ENCODE measurements around the gene CRMP1.
A peak's percentile ranks its signal among the peaks of the same experiment; 100 is the strongest.
"Not testable (repeated sequence)": the region's sequence is repeated elsewhere in the genome, so short reads cannot be mapped to it uniquely, and the experiment has no call there.

Gene CRMP1

GRCh38 chr4:5852523-5853202, 40.2 kb downstream of the CRMP1 start:
- no peak for DNase-seq

DNA sequence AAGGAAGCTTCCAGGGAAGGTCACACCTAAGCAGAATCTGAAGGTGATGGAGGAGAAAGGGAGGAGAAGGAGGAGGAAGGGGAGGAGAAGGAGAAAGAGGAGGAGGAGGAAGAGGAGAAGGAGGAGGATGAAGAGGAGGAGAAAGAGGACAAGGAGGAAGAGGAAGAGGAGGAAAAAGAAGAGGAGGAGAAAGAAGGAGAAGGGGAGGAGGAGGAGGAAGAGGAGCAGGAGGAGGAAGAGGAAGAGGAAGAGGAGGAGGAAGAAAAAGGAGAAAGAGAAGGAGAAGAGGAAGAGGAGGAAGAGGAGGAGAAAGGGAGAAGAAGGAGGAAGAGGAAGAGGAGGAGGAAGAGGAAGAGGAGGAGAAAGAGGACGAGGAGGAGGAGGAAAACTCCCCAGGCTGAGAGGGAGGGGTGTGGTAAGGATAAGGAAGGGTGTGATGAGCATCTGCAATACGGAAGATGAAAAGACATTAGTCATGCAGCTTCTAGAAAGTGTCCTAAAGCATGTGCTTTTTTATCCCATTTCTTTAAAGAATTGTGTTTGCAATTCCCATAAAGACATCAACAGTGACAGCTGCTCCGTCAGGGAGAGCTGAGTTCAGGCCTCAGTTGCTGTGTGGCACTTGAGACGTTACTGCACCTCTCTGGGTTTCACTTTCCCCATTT, 41.1 kb downstream of the CRMP1 start:
- DNase-seq: no peak

DNA sequence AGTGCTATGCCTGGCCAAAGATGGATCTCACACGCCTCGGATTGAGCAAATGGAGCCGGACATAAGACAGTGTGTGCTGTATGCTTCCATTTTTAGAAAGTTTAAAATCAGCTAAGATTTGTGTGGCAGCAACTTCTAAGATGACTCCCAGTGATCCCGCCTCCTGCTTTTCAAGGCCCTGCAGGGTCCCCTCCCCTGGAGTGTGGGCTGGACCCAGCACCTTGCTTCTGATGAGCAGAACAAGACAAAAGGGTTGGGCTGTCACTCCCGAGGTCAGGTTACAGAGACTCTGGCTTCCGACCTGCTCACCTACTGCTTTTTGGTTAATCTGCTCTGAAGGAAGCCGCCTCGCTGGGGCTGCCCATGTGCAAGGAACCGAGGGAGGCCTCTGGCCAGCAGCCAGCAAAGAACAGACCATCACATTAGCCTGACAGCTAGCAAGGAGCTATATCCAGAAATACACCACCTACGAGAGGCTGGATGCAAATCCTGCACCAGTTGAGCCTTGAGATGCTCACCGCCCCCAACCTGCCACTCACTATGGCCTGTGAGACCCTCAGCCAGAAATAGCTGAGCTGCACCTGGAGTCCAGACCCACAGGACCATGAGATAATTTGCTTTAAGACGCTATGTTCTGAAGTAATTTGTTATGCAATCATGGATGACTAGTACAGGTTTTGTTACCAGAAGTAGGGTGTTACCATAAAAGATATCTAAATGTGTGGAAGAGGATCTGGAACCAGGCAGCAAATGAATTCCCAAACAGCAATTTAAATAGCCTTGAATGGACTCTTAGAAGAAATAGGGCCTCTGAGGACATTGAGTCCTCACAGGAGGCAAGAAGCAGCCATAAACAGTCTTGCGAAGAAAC, 47.6 kb downstream of the CRMP1 start:
- no peak for DNase-seq

GRCh38 chr4:5843573-5844530, 49.0 kb downstream of the CRMP1 start:
- DNase-seq: no peak

DNA sequence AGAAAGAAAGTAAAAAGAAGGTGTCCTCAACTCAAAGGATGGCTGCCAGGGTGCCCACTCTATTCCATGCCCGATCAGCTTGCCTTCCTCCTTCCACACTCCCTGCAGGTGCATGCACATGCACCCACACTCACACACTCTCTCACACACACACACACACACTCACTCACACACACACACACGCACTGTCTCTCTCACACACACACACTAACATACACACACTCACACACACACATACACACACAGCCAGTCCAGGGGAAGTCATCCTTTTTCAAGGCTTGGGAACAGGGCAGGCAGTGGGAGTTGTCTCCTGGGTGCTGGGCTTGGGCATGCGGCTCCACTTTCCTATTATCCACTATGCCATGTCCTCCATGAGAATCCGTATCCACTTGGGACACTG, 50.4 kb downstream of the CRMP1 start:
- DNase-seq: no peak

GRCh38 chr4:5839751-5840674, 52.9 kb downstream of the CRMP1 start:
- no peak for DNase-seq

DNA sequence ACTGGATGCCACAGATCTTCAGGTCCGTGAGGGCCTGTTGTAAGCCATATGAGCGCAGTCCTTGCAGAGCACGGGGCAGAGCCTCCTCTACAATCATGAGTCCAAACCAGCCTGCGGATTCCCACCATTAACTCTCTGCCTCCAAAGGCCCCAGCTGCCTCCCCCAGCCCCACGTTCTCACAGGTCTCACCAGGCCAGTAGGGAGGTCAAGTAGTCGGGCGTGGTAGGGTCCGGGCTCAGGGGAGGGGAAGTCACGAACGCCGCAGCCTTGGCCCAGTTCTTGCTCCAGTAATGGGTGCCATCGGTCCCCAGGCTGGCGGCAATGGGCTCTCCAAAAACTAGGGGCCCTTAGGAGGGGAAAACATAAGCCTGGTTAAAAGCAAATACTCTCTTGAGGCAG, 53.6 kb downstream of the CRMP1 start:
- DNase-seq: no peak

DNA sequence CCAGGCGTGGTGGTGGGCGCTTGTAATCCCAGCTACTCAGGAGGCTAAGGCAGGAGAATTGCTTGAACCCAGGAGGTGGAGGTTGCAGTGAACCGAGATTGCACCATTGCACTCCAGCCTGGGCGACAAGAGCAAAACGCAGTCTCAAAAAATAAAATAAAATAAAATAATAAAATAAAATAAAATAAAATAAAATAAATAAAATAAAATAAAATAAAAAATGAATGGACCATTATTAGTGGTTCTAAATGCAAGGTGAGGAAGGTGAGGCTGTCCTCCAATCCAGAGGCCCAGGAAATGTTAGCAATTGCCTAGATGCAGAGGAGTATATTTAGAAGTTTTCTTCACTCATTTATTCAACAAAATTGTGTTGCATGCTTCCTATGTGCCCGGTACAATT, 55.4 kb downstream of the CRMP1 start:
- not testable (repeated sequence) for DNase-seq

- DNase-seq: no peak
Observed at GRCh38 chr4:5836943-5837342, 55.9 kb downstream of the CRMP1 start.

DNA sequence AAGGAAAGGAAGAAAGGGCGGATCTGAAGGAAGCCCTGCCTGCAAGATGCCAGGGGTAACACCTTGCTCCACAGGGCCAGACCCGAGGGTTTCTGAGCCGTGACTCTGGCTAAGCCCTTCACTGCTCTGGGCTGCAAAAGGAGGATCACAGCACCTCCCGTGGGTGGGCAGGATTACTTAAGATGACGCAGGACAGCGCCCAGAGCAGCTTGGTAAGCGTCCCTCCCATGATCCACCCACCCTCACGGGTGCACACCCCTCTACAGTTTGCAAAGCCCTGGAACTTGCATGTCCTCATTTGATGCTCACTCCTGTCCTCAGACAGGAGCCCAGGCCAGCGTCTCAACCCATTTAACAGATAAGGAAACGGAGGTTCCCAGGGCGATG, 64.9 kb downstream of the CRMP1 start:
- no peak for DNase-seq

GRCh38 chr4:5827108-5828004, 65.5 kb downstream of the CRMP1 start:
- DNase-seq: no peak

- DNase-seq: no peak
Observed at GRCh38 chr4:5826437-5827107, 66.3 kb downstream of the CRMP1 start.

DNA sequence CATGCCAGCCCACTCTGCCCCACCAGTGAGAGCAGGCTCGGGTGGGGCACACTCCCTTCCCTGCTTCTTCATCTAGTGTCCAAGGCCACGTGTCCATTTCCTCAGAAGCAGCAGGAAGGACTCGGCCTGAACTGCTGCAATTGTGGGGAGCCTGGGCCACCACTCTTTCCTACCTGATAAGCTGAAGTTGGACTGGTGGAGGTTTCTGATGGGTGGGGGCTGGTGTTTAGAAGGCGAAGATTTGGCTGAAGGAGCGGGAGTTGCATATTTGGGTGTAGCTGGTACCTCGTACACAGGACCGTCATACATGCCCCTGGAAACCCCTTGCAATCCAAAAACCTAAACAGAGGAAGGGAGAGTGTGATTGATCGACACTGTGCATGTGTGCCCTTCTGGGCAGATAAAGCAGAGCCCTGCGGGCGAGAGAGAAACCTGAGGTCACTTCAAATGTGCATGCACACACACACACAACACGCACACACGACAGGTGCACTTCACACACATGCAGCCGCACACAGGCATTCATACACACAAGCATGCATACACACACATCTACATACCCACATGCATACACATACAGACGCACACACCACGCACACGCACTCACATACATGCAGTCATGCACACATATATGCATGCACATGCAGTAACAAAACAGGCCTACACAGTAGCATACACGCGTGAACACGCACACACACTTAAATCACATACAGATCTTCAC, 67.4 kb downstream of the CRMP1 start:
- no peak for DNase-seq

GRCh38 chr4:5824635-5825034, 68.3 kb downstream of the CRMP1 start:
- no peak for DNase-seq

GRCh38 chr4:5824227-5824626, 68.7 kb downstream of the CRMP1 start:
- no peak for DNase-seq

- DNase-seq: no peak
Observed at GRCh38 chr4:5823542-5824211, 69.2 kb downstream of the CRMP1 start.

DNA sequence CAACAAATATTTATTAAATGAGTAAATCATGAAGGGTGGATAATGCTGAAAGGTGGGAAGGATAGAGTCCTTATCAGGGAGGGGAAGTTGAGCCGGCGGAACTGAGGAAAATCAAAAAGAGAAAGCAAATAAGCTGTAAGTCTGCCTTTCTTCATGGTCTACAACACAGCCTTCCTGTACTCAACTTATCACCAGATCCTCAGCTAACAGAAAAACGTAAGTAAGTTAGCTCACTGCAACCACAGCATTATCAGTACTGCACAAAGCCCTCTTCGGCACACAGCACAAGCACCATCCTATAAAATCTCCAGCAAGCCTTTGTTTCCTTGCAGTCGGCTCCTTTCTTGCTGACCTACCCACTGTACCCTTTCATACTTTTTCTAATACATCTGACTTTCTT, 70.3 kb downstream of the CRMP1 start:
- no peak for DNase-seq

- DNase-seq: peak; percentile 65
Observed at GRCh38 chr4:5821665-5822358, 71.1 kb downstream of the CRMP1 start.
